ENCODE results near the gene ZEB1. TPM values are rescaled to one million over a fixed set of nuclear protein-coding genes. Genes with fewer than 3 reads are reported as not detected.

The ZEB1 gene
- total RNA-seq, 1 experiment from 2014 or later = 0.39 TPM

- H3K18ac ChIP-seq (ENCODE audit: insufficient read length, low read depth, low read length) = no peak overlapping the region
- Mint-ChIP-seq H3K27me3 (ENCODE audit: low read depth) (no peaks in the 10 kb centered on the region), H3K36me3 (ENCODE audit: insufficient read depth in 1 of 3, low read depth in 3 of 3) (no peaks in the 10 kb centered on the region), H3K4me1 (peaks cover 4 to 10% of the 10 kb centered on the region in 2 experiments), H3K4me3 (no peak overlapping the region), H3K9me3 (no peaks in the 10 kb centered on the region), H3K27ac (no peak overlapping the region)
- no peaks in the 10 kb centered on the region for H3K79me1 ChIP-seq (ENCODE audit: insufficient read depth, low read depth, low read length, poor library complexity, severe bottlenecking)
- no peak overlapping the region for H3K4me2 ChIP-seq (ENCODE audit: insufficient read depth, insufficient read length, low read length)
- H2BK5ac ChIP-seq (ENCODE audit: insufficient read length, low read length) = no peak overlapping the region
- H3K56ac ChIP-seq (ENCODE audit: insufficient read length, low read depth, low read length) = no peak overlapping the region
- no peak overlapping the region for H3K14ac ChIP-seq (ENCODE audit: insufficient read depth, low read length)
- no peak overlapping the region for H2AK5ac ChIP-seq (ENCODE audit: insufficient read length, low read length)
- no peaks in the 10 kb centered on the region for H4K20me1 ChIP-seq (ENCODE audit: control insufficient read depth, insufficient read depth, insufficient read length)
- no peak overlapping the region for H3K23ac ChIP-seq (ENCODE audit: insufficient read length, low read depth, low read length)
- no peak overlapping the region for H2BK20ac ChIP-seq (ENCODE audit: low read depth, low read length, poor library complexity, severe bottlenecking)
- H4K5ac ChIP-seq (ENCODE audit: insufficient read length, low read depth, low read length) = no peak overlapping the region
- no peak overlapping the region for H2BK120ac ChIP-seq (ENCODE audit: low read depth, low read length, poor library complexity, severe bottlenecking)
- no peaks in the 10 kb centered on the region for H3K4me1 ChIP-seq (ENCODE audit: insufficient read depth, low read length)
- no peaks in the 10 kb centered on the region for H3K27me3 ChIP-seq (ENCODE audit: insufficient read depth, low read length)
- H3K23me2 ChIP-seq (ENCODE audit: insufficient read length, low read depth, low read length, poor library complexity, severe bottlenecking) = no peaks in the 10 kb centered on the region
- no peak overlapping the region for H4K8ac ChIP-seq (replicated peaks; ENCODE audit: insufficient read length, low read depth, low read length)
- no peak overlapping the region for H3K4ac ChIP-seq (ENCODE audit: low read depth, low read length)
- H4K91ac ChIP-seq (ENCODE audit: insufficient read length, low read depth, low read length) = no peak overlapping the region
- H3K9ac ChIP-seq (ENCODE audit: extremely low read depth, insufficient read length, low read length) = no peak overlapping the region
- H3K27ac ChIP-seq (ENCODE audit: insufficient read length, low read depth, low read length) = no peak overlapping the region
- H3T11ph ChIP-seq (ENCODE audit: low read length) = no peak overlapping the region
- TF ChIP-seq, protein P1, sequence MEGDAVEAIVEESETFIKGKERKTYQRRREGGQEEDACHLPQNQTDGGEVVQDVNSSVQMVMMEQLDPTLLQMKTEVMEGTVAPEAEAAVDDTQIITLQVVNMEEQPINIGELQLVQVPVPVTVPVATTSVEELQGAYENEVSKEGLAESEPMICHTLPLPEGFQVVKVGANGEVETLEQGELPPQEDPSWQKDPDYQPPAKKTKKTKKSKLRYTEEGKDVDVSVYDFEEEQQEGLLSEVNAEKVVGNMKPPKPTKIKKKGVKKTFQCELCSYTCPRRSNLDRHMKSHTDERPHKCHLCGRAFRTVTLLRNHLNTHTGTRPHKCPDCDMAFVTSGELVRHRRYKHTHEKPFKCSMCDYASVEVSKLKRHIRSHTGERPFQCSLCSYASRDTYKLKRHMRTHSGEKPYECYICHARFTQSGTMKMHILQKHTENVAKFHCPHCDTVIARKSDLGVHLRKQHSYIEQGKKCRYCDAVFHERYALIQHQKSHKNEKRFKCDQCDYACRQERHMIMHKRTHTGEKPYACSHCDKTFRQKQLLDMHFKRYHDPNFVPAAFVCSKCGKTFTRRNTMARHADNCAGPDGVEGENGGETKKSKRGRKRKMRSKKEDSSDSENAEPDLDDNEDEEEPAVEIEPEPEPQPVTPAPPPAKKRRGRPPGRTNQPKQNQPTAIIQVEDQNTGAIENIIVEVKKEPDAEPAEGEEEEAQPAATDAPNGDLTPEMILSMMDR (conservative IDR thresholded peaks at IDR 0.05) = no peak
- DNase-seq = no peak
- no peak overlapping the region for H2BK15ac ChIP-seq (ENCODE audit: low read depth, low read length)
- H2BK12ac ChIP-seq (ENCODE audit: insufficient read length, low read depth, low read length) = no peak overlapping the region
- no peak overlapping the region for H2AFZ ChIP-seq (ENCODE audit: low read length)
- no peaks in the 10 kb centered on the region for H3K79me2 ChIP-seq (ENCODE audit: insufficient read depth, low read length)
- H3K9me3 ChIP-seq (ENCODE audit: control insufficient read depth, low read depth, low read length) = no peaks in the 10 kb centered on the region
These were observed 80.6 kb downstream of the ZEB1 start for GRCh38 chr10:31399631-31400030.
